GM23338 (cell line): ENCODE results near the gene ORC6. TPM values are rescaled to one million over a fixed set of nuclear protein-coding genes. Genes with fewer than 3 reads are reported as not detected.

Experiments
- ATAC-seq: fragments of 200-7000 bp; cut with Tn5 transposase; 3 replicates; pipeline ENCODE4 v1.9.1; 2020
- DNase-seq: peaks from one replicate; pipeline ENCODE4 v3.0.0-alpha.2; 2015; ENCODE audit warnings: low spot score
- H2AFZ ChIP-seq: fragments of 200-600 bp; sonication (generic); 2 replicates; pipeline ENCODE4 v1.8.0; 2016; ENCODE audit warnings: antibody characterized with exemption, mild to moderate bottlenecking, moderate library complexity
- H3F3A ChIP-seq: fragments of 200-600 bp; sonication (generic); replicated peaks from 2 replicates; pipeline ENCODE4 v1.8.0; 2017; ENCODE audit warnings: antibody characterized with exemption, mixed run types, low read depth
- H3K27ac ChIP-seq: fragments of 200-600 bp; sonication (generic); 2 replicates; pipeline ENCODE4 v1.6.1; 2016; ENCODE audit warnings: low read depth
- H3K27me3 ChIP-seq: fragments of 200-600 bp; sonication (generic); 2 replicates; pipeline ENCODE4 v1.8.0; 2016; ENCODE audit warnings: mild to moderate bottlenecking, mixed run types, moderate library complexity; ENCODE audit not compliant: insufficient read depth
- H3K36me3 ChIP-seq: fragments of 200-600 bp; sonication (generic); 2 replicates; pipeline ENCODE4 v1.8.0; 2016; ENCODE audit warnings: mild to moderate bottlenecking; ENCODE audit not compliant: insufficient read depth
- H3K4me1 ChIP-seq: fragments of 200-600 bp; sonication (generic); 2 replicates; pipeline ENCODE4 v1.8.0; 2016; ENCODE audit warnings: mild to moderate bottlenecking, moderate library complexity; ENCODE audit not compliant: insufficient read depth
- H3K4me2 ChIP-seq: fragments of 200-600 bp; sonication (generic); 2 replicates; pipeline ENCODE4 v1.7.1; 2017; ENCODE audit warnings: mixed run types
- H3K4me3 ChIP-seq: fragments of 200-600 bp; sonication (generic); 2 replicates; pipeline ENCODE4 v1.6.1; 2016; ENCODE audit warnings: mixed run types
- H3K79me2 ChIP-seq: fragments of 200-600 bp; sonication (generic); replicated peaks from 2 replicates; pipeline ENCODE4 v1.8.0; 2017; ENCODE audit warnings: mild to moderate bottlenecking; ENCODE audit not compliant: insufficient read depth
- H3K9me2 ChIP-seq: fragments of 200-600 bp; sonication (generic); 2 replicates; pipeline ENCODE4 v1.8.0; 2017; ENCODE audit not compliant: insufficient read depth
- H4K20me1 ChIP-seq: fragments of 200-600 bp; sonication (generic); replicated peaks from 2 replicates; pipeline ENCODE4 v1.8.0; 2017; ENCODE audit warnings: mild to moderate bottlenecking; ENCODE audit not compliant: insufficient read depth
- H3K27ac Mint-ChIP-seq: 2 replicates; pipeline ENCODE4 v1.8.0; 2020; ENCODE audit warnings: inconsistent platforms, mild to moderate bottlenecking, moderate library complexity, mixed read lengths
- H3K27me3 Mint-ChIP-seq: 3 replicates; pipeline ENCODE4 v1.8.0; 2022; ENCODE audit warnings: low read depth, mild to moderate bottlenecking, moderate library complexity, mixed read lengths, inconsistent platforms; ENCODE audit not compliant: insufficient read depth, poor library complexity
- H3K36me3 Mint-ChIP-seq: 3 replicates; pipeline ENCODE4 v1.8.0; 2021; ENCODE audit warnings: low read depth, mild to moderate bottlenecking, inconsistent platforms, moderate library complexity, mixed read lengths
- H3K4me1 Mint-ChIP-seq: 3 replicates; pipeline ENCODE4 v1.8.0; 2020; ENCODE audit warnings: mild to moderate bottlenecking, inconsistent platforms, mixed read lengths
- H3K4me3 Mint-ChIP-seq: 3 replicates; pipeline ENCODE4 v1.8.0; 2021; ENCODE audit warnings: moderate library complexity, mild to moderate bottlenecking, inconsistent platforms, mixed read lengths
- H3K9me3 Mint-ChIP-seq: 3 replicates; pipeline ENCODE4 v1.8.0; 2020; ENCODE audit warnings: moderate library complexity, mild to moderate bottlenecking, inconsistent platforms, mixed read lengths
- CREB1 ChIP-seq: fragments of 250-450 bp; sonication (Bioruptor Pico); IDR thresholded peaks from 2 replicates; pipeline ENCODE4 v1.5.0; 2020; ENCODE audit warnings: low read depth, mild to moderate bottlenecking, moderate library complexity
- EZH2 ChIP-seq: fragments of 200-600 bp; sonication (generic); IDR thresholded peaks from one replicate; pipeline ENCODE4 v1.8.0; 2017; ENCODE audit warnings: antibody characterized with exemption, mild to moderate bottlenecking, low read depth; ENCODE audit not compliant: unreplicated experiment
- EZH2phosphoT487 ChIP-seq: fragments of 200-600 bp; sonication (generic); IDR thresholded peaks from one replicate; pipeline ENCODE4 v1.8.1; 2018; ENCODE audit warnings: antibody characterized with exemption; ENCODE audit not compliant: unreplicated experiment
- JUNB ChIP-seq: IDR thresholded peaks from one replicate; pipeline ENCODE4 v1.6.1; 2016; ENCODE audit warnings: antibody characterized with exemption; ENCODE audit not compliant: unreplicated experiment
- NANOG ChIP-seq: IDR thresholded peaks from 2 replicates; pipeline ENCODE4 v1.6.1; 2016; ENCODE audit warnings: antibody characterized with exemption, borderline replicate concordance
- POLR2AphosphoS5 ChIP-seq: IDR thresholded peaks from 2 replicates; pipeline ENCODE4 v1.6.1; 2016; ENCODE audit warnings: antibody characterized with exemption, low read depth
- STAT1 ChIP-seq: IDR thresholded peaks from one replicate; pipeline ENCODE4 v1.6.1; 2016; ENCODE audit warnings: antibody characterized with exemption; ENCODE audit not compliant: unreplicated experiment
- ZNF114 ChIP-seq: fragments of 250-450 bp; sonication (Bioruptor Pico); IDR thresholded peaks from 2 replicates; pipeline ENCODE4 v1.5.0; 2020; ENCODE audit warnings: mild to moderate bottlenecking, moderate library complexity
- ZNF331 ChIP-seq: fragments of 250-450 bp; sonication (Bioruptor Pico); IDR thresholded peaks from 2 replicates; pipeline ENCODE4 v1.5.0; 2020; ENCODE audit warnings: low read depth, mild to moderate bottlenecking, moderate library complexity
- polyA plus RNA-seq: library from polyadenylated mRNA; unstranded; fragments of >200 nt; fragmentation: Nextera tagmentation; extraction: Ambion mirVana; gene quantifications from 2 replicates; pipeline ENCODE4 v1.2.1, GENCODE V29; 2016
- total RNA-seq: library from RNA; depleted of rRNA; stranded (reverse); fragments of >200 nt; shearing (Covaris generic); gene quantifications from 2 replicates; pipeline ENCODE4 v1.2.3, GENCODE V29; 2014
- TF ChIP-seq, protein P1 (sequence below): IDR thresholded peaks from one replicate; pipeline ENCODE4 v1.6.1; 2018; ENCODE audit warnings: antibody characterized with exemption; ENCODE audit not compliant: unreplicated experiment
- TF ChIP-seq, protein P2 (sequence below): IDR thresholded peaks from 2 replicates; pipeline ENCODE4 v1.6.1; 2016; ENCODE audit warnings: antibody characterized with exemption
- TF ChIP-seq, protein P3 (sequence below), 2 experiments: fragments of 200-600 bp in 1 of 2; sonication (generic) in 1 of 2; conservative IDR thresholded peaks; 2 replicates each; pipeline versions ENCODE4 v1.5.1 to v1.6.1; 2016 to 2017; ENCODE audit warnings: antibody characterized with exemption in 2 of 2, low read depth in 2 of 2, mild to moderate bottlenecking in 2 of 2, moderate library complexity in 1 of 2
- TF ChIP-seq, protein P4 (sequence below): fragments of 250-450 bp; sonication (Bioruptor Pico); IDR thresholded peaks from 2 replicates; pipeline ENCODE4 v1.5.0; 2020; ENCODE audit warnings: mild to moderate bottlenecking, moderate library complexity

The ORC6 gene
- total and polyA plus RNA-seq, 2 experiments from 2014 or later: 71.5 to 92.0 TPM

DNA sequence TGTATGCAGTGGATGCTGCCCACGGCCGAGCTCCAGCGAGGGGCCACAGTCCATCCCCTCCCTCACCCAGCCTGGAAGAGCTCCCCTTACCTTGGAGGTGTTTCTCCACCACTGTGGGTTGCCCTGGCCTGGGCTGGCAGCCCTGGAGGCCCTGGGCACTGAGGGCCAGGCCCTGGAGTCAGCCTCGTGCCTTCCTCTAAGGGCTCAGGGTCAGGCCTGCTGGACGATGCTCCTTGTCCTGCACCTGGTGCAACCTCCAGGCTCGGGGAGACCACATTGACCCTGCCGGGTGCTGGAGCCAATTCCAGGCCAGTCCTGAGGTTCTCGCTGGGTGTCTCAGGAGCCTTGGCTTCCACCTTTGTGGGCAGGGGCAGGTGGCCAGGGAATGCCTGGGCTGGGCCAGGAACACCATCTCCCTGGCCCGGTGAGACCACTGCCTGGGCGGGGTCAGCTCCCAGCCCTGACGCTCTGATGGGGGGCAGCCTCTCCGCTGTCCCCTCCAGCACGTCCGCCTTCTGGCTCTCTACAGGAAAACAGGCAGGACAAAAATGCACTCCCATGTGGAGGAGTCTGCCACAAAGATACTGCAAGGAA lies 48.3 kb downstream of the ORC6 start:
- no peak for ATAC-seq
- H3K4me1 ChIP-seq: no peaks in the 10 kb centered on the region
- Mint-ChIP-seq H3K4me1 (no peaks in the 10 kb centered on the region; the same call in 2 of the 3 replicates), H3K27me3 (peaks cover 10% of the 10 kb centered on the region), H3K4me3 (no peak overlapping the region), H3K27ac (no peak overlapping the region), H3K9me3 (no peaks in the 10 kb centered on the region; the same call in 2 of the 3 replicates), H3K36me3 (no peaks in the 10 kb centered on the region)
- no peaks in the 10 kb centered on the region for H3K79me2 ChIP-seq
- no peak overlapping the region for H2AFZ ChIP-seq
- H3K4me3 ChIP-seq: no peak overlapping the region
- no peaks in the 10 kb centered on the region for H3K9me2 ChIP-seq
- no peaks in the 10 kb centered on the region for H3K27me3 ChIP-seq
- H3K4me2 ChIP-seq: no peak overlapping the region
- no peak for DNase-seq
- no peak for TF ChIP-seq ZNF331
- TF ChIP-seq EZH2phosphoT487: no peak
- TF ChIP-seq POLR2AphosphoS5: no peak
- TF ChIP-seq CREB1 (CRISPR knock-in tag): no peak
- no peak for TF ChIP-seq EZH2
- TF ChIP-seq STAT1: no peak
- TF ChIP-seq, protein P1, sequence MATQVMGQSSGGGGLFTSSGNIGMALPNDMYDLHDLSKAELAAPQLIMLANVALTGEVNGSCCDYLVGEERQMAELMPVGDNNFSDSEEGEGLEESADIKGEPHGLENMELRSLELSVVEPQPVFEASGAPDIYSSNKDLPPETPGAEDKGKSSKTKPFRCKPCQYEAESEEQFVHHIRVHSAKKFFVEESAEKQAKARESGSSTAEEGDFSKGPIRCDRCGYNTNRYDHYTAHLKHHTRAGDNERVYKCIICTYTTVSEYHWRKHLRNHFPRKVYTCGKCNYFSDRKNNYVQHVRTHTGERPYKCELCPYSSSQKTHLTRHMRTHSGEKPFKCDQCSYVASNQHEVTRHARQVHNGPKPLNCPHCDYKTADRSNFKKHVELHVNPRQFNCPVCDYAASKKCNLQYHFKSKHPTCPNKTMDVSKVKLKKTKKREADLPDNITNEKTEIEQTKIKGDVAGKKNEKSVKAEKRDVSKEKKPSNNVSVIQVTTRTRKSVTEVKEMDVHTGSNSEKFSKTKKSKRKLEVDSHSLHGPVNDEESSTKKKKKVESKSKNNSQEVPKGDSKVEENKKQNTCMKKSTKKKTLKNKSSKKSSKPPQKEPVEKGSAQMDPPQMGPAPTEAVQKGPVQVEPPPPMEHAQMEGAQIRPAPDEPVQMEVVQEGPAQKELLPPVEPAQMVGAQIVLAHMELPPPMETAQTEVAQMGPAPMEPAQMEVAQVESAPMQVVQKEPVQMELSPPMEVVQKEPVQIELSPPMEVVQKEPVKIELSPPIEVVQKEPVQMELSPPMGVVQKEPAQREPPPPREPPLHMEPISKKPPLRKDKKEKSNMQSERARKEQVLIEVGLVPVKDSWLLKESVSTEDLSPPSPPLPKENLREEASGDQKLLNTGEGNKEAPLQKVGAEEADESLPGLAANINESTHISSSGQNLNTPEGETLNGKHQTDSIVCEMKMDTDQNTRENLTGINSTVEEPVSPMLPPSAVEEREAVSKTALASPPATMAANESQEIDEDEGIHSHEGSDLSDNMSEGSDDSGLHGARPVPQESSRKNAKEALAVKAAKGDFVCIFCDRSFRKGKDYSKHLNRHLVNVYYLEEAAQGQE: no peak
- TF ChIP-seq, protein P2, sequence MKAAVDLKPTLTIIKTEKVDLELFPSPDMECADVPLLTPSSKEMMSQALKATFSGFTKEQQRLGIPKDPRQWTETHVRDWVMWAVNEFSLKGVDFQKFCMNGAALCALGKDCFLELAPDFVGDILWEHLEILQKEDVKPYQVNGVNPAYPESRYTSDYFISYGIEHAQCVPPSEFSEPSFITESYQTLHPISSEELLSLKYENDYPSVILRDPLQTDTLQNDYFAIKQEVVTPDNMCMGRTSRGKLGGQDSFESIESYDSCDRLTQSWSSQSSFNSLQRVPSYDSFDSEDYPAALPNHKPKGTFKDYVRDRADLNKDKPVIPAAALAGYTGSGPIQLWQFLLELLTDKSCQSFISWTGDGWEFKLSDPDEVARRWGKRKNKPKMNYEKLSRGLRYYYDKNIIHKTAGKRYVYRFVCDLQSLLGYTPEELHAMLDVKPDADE: no peak
- TF ChIP-seq ZNF114 (CRISPR knock-in tag): no peak
- no peak for TF ChIP-seq NANOG
- no peak for TF ChIP-seq JUNB
- TF ChIP-seq, protein P3, sequence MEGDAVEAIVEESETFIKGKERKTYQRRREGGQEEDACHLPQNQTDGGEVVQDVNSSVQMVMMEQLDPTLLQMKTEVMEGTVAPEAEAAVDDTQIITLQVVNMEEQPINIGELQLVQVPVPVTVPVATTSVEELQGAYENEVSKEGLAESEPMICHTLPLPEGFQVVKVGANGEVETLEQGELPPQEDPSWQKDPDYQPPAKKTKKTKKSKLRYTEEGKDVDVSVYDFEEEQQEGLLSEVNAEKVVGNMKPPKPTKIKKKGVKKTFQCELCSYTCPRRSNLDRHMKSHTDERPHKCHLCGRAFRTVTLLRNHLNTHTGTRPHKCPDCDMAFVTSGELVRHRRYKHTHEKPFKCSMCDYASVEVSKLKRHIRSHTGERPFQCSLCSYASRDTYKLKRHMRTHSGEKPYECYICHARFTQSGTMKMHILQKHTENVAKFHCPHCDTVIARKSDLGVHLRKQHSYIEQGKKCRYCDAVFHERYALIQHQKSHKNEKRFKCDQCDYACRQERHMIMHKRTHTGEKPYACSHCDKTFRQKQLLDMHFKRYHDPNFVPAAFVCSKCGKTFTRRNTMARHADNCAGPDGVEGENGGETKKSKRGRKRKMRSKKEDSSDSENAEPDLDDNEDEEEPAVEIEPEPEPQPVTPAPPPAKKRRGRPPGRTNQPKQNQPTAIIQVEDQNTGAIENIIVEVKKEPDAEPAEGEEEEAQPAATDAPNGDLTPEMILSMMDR (conservative IDR thresholded peaks at IDR 0.05; ENCODE audit: low read depth in 2 of 2): no peak
- TF ChIP-seq, protein P4, sequence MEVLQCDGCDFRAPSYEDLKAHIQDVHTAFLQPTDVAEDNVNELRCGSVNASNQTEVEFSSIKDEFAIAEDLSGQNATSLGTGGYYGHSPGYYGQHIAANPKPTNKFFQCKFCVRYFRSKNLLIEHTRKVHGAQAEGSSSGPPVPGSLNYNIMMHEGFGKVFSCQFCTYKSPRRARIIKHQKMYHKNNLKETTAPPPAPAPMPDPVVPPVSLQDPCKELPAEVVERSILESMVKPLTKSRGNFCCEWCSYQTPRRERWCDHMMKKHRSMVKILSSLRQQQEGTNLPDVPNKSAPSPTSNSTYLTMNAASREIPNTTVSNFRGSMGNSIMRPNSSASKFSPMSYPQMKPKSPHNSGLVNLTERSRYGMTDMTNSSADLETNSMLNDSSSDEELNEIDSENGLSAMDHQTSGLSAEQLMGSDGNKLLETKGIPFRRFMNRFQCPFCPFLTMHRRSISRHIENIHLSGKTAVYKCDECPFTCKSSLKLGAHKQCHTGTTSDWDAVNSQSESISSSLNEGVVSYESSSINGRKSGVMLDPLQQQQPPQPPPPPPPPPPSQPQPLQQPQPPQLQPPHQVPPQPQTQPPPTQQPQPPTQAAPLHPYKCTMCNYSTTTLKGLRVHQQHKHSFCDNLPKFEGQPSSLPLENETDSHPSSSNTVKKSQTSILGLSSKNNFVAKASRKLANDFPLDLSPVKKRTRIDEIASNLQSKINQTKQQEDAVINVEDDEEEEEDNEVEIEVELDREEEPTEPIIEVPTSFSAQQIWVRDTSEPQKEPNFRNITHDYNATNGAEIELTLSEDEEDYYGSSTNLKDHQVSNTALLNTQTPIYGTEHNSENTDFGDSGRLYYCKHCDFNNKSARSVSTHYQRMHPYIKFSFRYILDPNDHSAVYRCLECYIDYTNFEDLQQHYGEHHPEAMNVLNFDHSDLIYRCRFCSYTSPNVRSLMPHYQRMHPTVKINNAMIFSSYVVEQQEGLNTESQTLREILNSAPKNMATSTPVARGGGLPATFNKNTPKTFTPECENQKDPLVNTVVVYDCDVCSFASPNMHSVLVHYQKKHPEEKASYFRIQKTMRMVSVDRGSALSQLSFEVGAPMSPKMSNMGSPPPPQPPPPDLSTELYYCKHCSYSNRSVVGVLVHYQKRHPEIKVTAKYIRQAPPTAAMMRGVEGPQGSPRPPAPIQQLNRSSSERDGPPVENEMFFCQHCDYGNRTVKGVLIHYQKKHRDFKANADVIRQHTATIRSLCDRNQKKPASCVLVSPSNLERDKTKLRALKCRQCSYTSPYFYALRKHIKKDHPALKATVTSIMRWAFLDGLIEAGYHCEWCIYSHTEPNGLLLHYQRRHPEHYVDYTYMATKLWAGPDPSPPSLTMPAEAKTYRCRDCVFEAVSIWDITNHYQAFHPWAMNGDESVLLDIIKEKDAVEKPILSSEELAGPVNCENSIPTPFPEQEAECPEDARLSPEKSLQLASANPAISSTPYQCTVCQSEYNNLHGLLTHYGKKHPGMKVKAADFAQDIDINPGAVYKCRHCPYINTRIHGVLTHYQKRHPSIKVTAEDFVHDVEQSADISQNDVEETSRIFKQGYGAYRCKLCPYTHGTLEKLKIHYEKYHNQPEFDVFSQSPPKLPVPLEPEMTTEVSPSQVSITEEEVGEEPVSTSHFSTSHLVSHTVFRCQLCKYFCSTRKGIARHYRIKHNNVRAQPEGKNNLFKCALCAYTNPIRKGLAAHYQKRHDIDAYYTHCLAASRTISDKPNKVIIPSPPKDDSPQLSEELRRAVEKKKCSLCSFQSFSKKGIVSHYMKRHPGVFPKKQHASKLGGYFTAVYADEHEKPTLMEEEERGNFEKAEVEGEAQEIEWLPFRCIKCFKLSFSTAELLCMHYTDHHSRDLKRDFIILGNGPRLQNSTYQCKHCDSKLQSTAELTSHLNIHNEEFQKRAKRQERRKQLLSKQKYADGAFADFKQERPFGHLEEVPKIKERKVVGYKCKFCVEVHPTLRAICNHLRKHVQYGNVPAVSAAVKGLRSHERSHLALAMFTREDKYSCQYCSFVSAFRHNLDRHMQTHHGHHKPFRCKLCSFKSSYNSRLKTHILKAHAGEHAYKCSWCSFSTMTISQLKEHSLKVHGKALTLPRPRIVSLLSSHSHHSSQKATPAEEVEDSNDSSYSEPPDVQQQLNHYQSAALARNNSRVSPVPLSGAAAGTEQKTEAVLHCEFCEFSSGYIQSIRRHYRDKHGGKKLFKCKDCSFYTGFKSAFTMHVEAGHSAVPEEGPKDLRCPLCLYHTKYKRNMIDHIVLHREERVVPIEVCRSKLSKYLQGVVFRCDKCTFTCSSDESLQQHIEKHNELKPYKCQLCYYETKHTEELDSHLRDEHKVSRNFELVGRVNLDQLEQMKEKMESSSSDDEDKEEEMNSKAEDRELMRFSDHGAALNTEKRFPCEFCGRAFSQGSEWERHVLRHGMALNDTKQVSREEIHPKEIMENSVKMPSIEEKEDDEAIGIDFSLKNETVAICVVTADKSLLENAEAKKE (CRISPR knock-in tag): no peak
- H3F3A ChIP-seq: no peaks in the 10 kb centered on the region
- H3K27ac ChIP-seq: no peak overlapping the region
- H3K36me3 ChIP-seq: no peaks in the 10 kb centered on the region
- H4K20me1 ChIP-seq: no peaks in the 10 kb centered on the region
